ENCODE measurements around the gene ATP2A1. TPM values are rescaled to one million over a fixed set of nuclear protein-coding genes. Genes with fewer than 3 reads are reported as not detected.
A peak's percentile ranks its signal among the peaks of the same experiment; 100 is the strongest.
"Not testable (repeated sequence)": the region's sequence is repeated elsewhere in the genome, so short reads cannot be mapped to it uniquely, and the experiment has no call there.

ATP2A1 gene
- total and polyA plus RNA-seq, 5 donors from 2014 or later = 1.4 TPM; not detected in 4

DNA sequence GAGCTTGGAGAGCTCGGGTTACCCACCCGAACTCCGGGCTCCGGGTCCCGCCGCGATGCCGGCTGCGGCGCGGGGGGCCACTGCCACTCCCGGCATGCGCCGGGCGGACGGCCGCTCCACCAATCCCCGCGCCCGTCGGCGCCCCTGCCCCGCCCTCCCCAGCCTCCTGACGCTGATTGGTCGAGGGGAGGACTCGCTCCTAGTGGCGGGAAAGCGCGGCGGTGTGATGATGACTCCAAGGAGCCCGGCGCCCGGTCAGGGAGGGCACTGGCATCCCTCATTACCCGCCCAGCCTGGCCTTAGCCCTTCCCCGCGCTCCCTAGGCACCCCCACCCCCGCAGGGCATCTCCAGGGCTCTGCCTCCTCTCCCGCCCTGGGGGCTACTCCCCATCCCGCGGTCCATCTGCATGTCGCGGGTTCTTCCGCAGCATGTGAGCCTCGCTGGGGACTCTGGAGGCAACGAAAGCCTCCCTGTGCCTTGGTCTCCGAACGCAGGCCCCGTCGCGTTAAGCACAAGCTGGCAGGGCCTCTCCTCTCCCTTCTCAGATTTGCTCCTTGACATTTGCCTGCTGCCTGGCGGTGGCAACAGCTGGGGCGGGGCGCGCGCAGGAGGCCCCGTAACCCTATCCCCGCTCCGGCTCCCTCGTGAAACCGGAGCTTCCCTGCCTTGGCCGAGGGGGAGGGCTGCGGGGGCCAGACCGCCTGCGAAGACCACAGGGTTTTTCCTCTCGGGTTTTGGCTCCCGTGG is 1.7 kb downstream of the ATP2A1 start:
- DNase-seq (peak; percentile 79 to 89 (median 87)), ATAC-seq (ENCODE audit: low read depth in 2 of 2) (peak; percentile 96 to 98)
- no peaks in the 10 kb centered on the region for H3K9me3 ChIP-seq (ENCODE audit: control insufficient read depth in 2 of 2, low read length in 2 of 2)
- H3K27me3 Mint-ChIP-seq = peaks cover 6% of the 10 kb centered on the region
- no peaks in the 10 kb centered on the region for H3K36me3 ChIP-seq (ENCODE audit: control insufficient read depth, insufficient read depth, low read length)
- H3K4me3 ChIP-seq (ENCODE audit: low read depth, low read length) = peak overlapping the region; percentile 67
- peak overlapping the region; percentile 66 to 95 (median 88) for H3K4me3 Mint-ChIP-seq
- H3K27ac Mint-ChIP-seq = no peak overlapping the region
- H3K27ac ChIP-seq (ENCODE audit: insufficient read depth, low read length, poor library complexity, severe bottlenecking) = peak overlapping the region; percentile 51
- peaks cover 17% of the 10 kb centered on the region for H3K4me1 ChIP-seq (ENCODE audit: control insufficient read depth, insufficient read depth, low read length, poor library complexity, severe bottlenecking)
- peaks cover 0 to 23% (median 9%) of the 10 kb centered on the region in 4 donors for H3K4me1 Mint-ChIP-seq
- H3K27me3 ChIP-seq (ENCODE audit: control insufficient read depth, insufficient read depth, low read length) = no peaks in the 10 kb centered on the region
- no peaks in the 10 kb centered on the region for H3K9me3 Mint-ChIP-seq
- no peaks in the 10 kb centered on the region for H3K36me3 Mint-ChIP-seq

DNA sequence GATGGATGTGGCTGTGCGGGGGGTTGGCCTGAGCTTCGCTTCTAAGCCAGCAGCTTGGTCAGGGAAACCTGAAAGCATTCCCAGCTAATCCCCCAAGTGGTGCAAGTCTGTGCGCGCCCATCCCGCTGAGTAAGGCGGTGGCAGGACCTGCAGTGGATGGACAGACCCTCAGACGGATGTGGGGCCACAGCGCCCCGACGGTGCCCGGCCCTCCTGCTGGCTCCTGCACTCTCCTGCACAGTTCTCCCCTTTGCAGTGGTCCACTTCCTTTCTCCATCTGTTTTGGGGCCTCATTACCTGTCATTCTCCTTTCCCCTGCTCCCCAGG is 2.3 kb downstream of the ATP2A1 start:
- H3K4me3 Mint-ChIP-seq = peak overlapping the region; percentile 66 to 90 (median 86)
- H3K27ac Mint-ChIP-seq = peak overlapping the region in 2 of 3 donors; percentile 31 to 45
- H3K4me1 Mint-ChIP-seq = peaks cover 0 to 23% (median 9%) of the 10 kb centered on the region in 4 donors
- Histone ChIP-seq H3K4me1 (ENCODE audit: control insufficient read depth, insufficient read depth, low read length, poor library complexity, severe bottlenecking) (peaks cover 17% of the 10 kb centered on the region), H3K9me3 (ENCODE audit: control insufficient read depth in 2 of 2, low read length in 2 of 2) (no peaks in the 10 kb centered on the region), H3K27me3 (ENCODE audit: control insufficient read depth, insufficient read depth, low read length) (no peaks in the 10 kb centered on the region), H3K4me3 (ENCODE audit: low read depth, low read length) (no peak overlapping the region), H3K36me3 (ENCODE audit: control insufficient read depth, insufficient read depth, low read length) (no peaks in the 10 kb centered on the region), H3K27ac (ENCODE audit: insufficient read depth, low read length, poor library complexity, severe bottlenecking) (no peak overlapping the region)
- ATAC-seq (ENCODE audit: low read depth in 2 of 2) = no peak
- H3K27me3 Mint-ChIP-seq = peaks cover 6% of the 10 kb centered on the region
- H3K9me3 Mint-ChIP-seq = no peaks in the 10 kb centered on the region
- DNase-seq = no peak
- no peaks in the 10 kb centered on the region for H3K36me3 Mint-ChIP-seq

DNA sequence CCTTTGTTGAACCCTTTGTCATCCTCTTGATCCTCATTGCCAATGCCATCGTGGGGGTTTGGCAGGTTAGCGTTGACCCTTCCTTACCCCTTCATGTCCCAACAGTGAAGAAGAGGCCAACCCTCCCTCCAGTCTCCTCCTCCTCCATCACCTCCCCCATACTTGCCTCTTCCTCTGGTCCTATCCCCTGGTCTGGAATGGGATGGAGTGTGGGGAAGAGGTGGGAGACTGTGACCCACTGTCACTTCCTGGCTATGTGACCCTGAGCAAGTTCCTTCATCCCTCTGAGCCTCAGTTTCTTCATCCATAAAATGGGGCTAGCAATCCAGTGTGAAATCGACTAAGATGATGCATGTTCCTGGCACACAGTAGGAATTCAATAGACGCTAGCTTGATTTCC is 2.7 kb downstream of the ATP2A1 start:
- H3K4me1 ChIP-seq (ENCODE audit: control insufficient read depth, insufficient read depth, low read length, poor library complexity, severe bottlenecking) = peaks cover 17% of the 10 kb centered on the region
- Mint-ChIP-seq H3K4me3 (peak overlapping the region; percentile 66 to 90 (median 86)), H3K27me3 (peaks cover 6% of the 10 kb centered on the region), H3K4me1 (peaks cover 0 to 23% (median 9%) of the 10 kb centered on the region in 4 donors), H3K36me3 (no peaks in the 10 kb centered on the region), H3K9me3 (no peaks in the 10 kb centered on the region), H3K27ac (peak overlapping the region in 2 of 3 donors; percentile 31 to 45)
- no peaks in the 10 kb centered on the region for H3K9me3 ChIP-seq (ENCODE audit: control insufficient read depth in 2 of 2, low read length in 2 of 2)
- no peak overlapping the region for H3K4me3 ChIP-seq (ENCODE audit: low read depth, low read length)
- no peaks in the 10 kb centered on the region for H3K36me3 ChIP-seq (ENCODE audit: control insufficient read depth, insufficient read depth, low read length)
- ATAC-seq (ENCODE audit: low read depth in 2 of 2) (no peak), DNase-seq (no peak)
- no peaks in the 10 kb centered on the region for H3K27me3 ChIP-seq (ENCODE audit: control insufficient read depth, insufficient read depth, low read length)
- no peak overlapping the region for H3K27ac ChIP-seq (ENCODE audit: insufficient read depth, low read length, poor library complexity, severe bottlenecking)

DNA sequence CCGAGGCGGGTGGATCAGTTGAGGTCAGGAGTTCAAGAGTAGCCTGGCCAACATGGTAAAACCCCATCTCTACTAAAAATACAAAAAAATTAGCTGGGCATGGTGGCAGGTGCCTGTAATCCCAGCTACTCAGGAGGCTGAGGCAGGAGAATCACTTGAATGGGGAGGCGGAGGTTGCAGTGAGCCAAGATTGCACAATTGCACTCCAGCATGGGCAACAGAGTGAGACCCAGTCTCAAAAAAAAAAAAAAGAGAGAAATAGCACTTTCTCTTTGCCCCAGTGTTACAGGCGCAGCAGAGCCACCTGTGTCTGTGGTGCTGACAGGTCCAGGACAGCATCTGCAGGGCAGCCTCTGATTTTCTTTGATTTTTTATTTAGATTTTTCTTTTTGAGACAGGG is 3.3 kb downstream of the ATP2A1 start:
- H3K4me3 Mint-ChIP-seq = peak overlapping the region; percentile 66 to 90 (median 86)
- not testable (repeated sequence) for ATAC-seq (ENCODE audit: low read depth in 2 of 2); H3K27me3 ChIP-seq (ENCODE audit: control insufficient read depth, insufficient read depth, low read length); DNase-seq; H3K4me3 ChIP-seq (ENCODE audit: low read depth, low read length); H3K9me3 ChIP-seq (ENCODE audit: control insufficient read depth in 2 of 2, low read length in 2 of 2); H3K27me3 Mint-ChIP-seq; H3K36me3 Mint-ChIP-seq; H3K27ac Mint-ChIP-seq; H3K36me3 ChIP-seq (ENCODE audit: control insufficient read depth, insufficient read depth, low read length); H3K27ac ChIP-seq (ENCODE audit: insufficient read depth, low read length, poor library complexity, severe bottlenecking); H3K9me3 Mint-ChIP-seq
- peaks cover 17% of the 10 kb centered on the region for H3K4me1 ChIP-seq (ENCODE audit: control insufficient read depth, insufficient read depth, low read length, poor library complexity, severe bottlenecking)
- H3K4me1 Mint-ChIP-seq = peaks cover 0 to 23% (median 9%) of the 10 kb centered on the region in 4 donors

DNA sequence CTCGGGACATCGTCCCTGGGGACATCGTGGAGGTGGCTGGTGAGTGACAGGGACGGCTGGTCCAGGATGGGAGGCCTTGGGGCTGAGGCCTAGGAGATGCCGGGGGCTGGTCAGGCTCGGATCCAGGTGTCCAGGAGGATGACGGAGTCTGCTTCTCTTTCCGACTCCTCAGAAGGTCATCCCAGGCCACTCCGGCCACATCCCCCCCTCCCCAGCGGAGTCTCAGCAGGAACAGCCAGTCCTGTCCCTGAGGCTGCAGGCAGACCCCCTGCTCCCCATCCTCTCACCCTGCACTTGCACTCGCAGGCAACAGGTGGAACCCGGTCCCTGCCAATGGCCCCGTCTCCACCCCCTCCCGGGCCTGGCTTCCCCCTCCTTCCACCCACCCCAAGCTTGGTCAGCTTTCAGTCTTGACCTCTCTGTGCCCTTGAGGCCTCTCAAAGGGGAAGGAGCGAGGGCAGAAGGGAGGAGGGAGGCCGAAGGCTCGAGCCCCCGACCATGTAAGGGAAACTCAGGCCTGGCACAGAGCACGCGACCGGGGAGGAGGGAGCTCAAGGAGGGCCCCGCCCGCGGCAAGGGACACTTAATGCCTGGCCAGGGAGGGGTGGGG is 4.4 kb downstream of the ATP2A1 start:
- H3K36me3 Mint-ChIP-seq = no peaks in the 10 kb centered on the region
- Histone ChIP-seq H3K36me3 (ENCODE audit: control insufficient read depth, insufficient read depth, low read length) (no peaks in the 10 kb centered on the region), H3K4me1 (ENCODE audit: control insufficient read depth, insufficient read depth, low read length, poor library complexity, severe bottlenecking) (peaks cover 17% of the 10 kb centered on the region), H3K27me3 (ENCODE audit: control insufficient read depth, insufficient read depth, low read length) (no peaks in the 10 kb centered on the region), H3K4me3 (ENCODE audit: low read depth, low read length) (no peak overlapping the region), H3K9me3 (ENCODE audit: control insufficient read depth in 2 of 2, low read length in 2 of 2) (no peaks in the 10 kb centered on the region), H3K27ac (ENCODE audit: insufficient read depth, low read length, poor library complexity, severe bottlenecking) (no peak overlapping the region)
- H3K27me3 Mint-ChIP-seq = peaks cover 6% of the 10 kb centered on the region
- no peaks in the 10 kb centered on the region for H3K9me3 Mint-ChIP-seq
- H3K4me3 Mint-ChIP-seq = peak overlapping the region in 1 of 4 donors; percentile 85
- H3K4me1 Mint-ChIP-seq = peaks cover 0 to 23% (median 8%) of the 10 kb centered on the region in 4 donors
- DNase-seq = no peak
- ATAC-seq (ENCODE audit: low read depth in 2 of 2) = no peak
- no peak overlapping the region for H3K27ac Mint-ChIP-seq

DNA sequence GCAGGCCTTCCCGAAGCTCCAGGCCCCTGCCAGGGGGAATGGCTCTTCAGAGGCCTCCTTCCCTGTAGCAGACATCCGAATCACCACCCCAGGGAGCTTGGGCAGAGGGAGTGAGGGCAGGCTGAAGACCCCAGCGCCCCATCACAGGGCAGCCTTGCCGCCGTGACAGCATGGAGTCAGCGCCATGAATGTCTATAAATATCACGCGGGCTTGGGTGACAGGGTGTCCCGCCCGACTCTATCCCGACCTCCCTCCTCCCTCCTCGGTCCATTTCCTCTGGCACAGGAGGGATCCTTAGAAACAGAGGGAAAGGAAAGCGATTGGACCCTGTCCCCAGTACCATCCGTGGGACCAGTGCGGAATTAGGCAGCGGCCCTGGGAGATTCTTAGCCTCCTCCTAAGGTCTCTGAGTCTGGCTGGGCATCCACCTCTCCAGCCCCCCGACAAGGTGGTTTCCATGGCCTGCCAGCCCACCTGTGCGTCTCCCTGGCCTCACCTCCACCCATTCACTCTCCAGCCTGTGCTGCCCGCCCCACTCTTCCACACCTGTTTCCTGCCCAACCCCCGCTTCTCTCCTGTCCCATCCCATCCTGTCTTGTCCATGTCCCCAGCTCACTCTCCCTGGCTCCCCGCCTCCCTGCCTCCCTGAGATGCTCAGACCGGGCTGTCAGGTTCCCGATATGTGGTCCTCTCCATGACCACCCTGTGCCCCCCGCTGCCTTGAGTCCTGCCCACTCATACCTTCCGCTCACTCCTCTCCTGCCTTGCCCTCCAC is 5.1 kb downstream of the ATP2A1 start:
- peaks cover 17% of the 10 kb centered on the region for H3K4me1 ChIP-seq (ENCODE audit: control insufficient read depth, insufficient read depth, low read length, poor library complexity, severe bottlenecking)
- peaks cover 0 to 23% (median 8%) of the 10 kb centered on the region in 4 donors for H3K4me1 Mint-ChIP-seq
- H3K9me3 ChIP-seq (ENCODE audit: control insufficient read depth in 2 of 2, low read length in 2 of 2) = no peaks in the 10 kb centered on the region
- no peak for ATAC-seq (ENCODE audit: low read depth in 2 of 2)
- H3K27ac Mint-ChIP-seq = no peak overlapping the region
- no peak overlapping the region for H3K4me3 ChIP-seq (ENCODE audit: low read depth, low read length)
- H3K9me3 Mint-ChIP-seq = no peaks in the 10 kb centered on the region
- H3K27me3 Mint-ChIP-seq = peaks cover 6% of the 10 kb centered on the region
- H3K27ac ChIP-seq (ENCODE audit: insufficient read depth, low read length, poor library complexity, severe bottlenecking) = no peak overlapping the region
- H3K27me3 ChIP-seq (ENCODE audit: control insufficient read depth, insufficient read depth, low read length) = no peaks in the 10 kb centered on the region
- DNase-seq = no peak
- peak overlapping the region in 1 of 4 donors; percentile 55 for H3K4me3 Mint-ChIP-seq
- no peaks in the 10 kb centered on the region for H3K36me3 Mint-ChIP-seq
- H3K36me3 ChIP-seq (ENCODE audit: control insufficient read depth, insufficient read depth, low read length) = no peaks in the 10 kb centered on the region

DNA sequence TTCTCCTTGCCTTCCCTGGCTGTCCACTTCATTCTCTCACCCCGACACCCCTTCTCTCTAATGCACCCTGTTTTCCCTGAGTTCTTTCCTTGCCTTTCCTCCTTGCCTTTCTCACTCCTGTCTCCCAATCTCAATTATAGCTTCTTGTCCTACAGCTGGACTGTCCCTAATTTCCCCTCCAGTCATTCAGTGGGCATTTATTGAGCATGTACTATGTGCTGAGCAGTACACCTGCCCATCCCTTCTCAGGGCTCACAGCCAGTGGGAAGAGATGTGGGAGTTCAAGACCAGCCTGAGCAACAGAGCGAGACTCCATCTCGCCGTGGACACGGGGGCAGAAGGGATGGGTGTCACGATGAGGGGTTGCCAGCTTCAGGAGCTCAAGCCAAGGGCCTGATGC is 5.8 kb downstream of the ATP2A1 start:
- Mint-ChIP-seq H3K4me1 (peaks cover 0 to 17% (median 7%) of the 10 kb centered on the region in 4 donors), H3K36me3 (no peaks in the 10 kb centered on the region), H3K27me3 (peaks cover 6% of the 10 kb centered on the region), H3K9me3 (no peaks in the 10 kb centered on the region), H3K27ac (no peak overlapping the region), H3K4me3 (peak overlapping the region in 2 of 4 donors; percentile 46 to 55)
- no peak overlapping the region for H3K27ac ChIP-seq (ENCODE audit: insufficient read depth, low read length, poor library complexity, severe bottlenecking)
- no peaks in the 10 kb centered on the region for H3K27me3 ChIP-seq (ENCODE audit: control insufficient read depth, insufficient read depth, low read length)
- no peak for ATAC-seq (ENCODE audit: low read depth in 2 of 2)
- no peak for DNase-seq
- no peaks in the 10 kb centered on the region for H3K36me3 ChIP-seq (ENCODE audit: control insufficient read depth, insufficient read depth, low read length)
- H3K4me1 ChIP-seq (ENCODE audit: control insufficient read depth, insufficient read depth, low read length, poor library complexity, severe bottlenecking) = peaks cover 14% of the 10 kb centered on the region
- no peaks in the 10 kb centered on the region for H3K9me3 ChIP-seq (ENCODE audit: control insufficient read depth in 2 of 2, low read length in 2 of 2)
- no peak overlapping the region for H3K4me3 ChIP-seq (ENCODE audit: low read depth, low read length)
